ENCODE measurements around the gene NAALADL2.

DNA sequence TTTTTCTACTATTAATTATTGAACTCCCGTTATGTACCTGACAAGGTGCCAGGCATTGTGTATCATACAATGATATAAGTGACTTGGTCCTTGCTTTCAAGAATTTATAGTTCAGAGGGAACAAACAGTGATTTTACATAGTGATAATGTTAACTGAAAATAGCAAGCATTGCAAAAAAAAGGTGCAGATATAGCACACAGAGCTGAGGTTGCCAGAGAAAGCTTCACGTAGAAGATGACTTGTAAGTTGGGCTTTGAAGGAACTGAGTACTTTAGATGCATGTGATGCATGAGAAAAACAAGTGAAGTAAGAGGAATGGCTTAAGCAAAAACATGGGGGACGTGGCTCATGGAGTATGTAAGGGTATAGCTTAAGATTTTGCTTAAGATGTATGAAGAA lies 584.5 kb downstream of the NAALADL2 start:
- TF ChIP-seq POLR2A (IDR thresholded peaks at IDR 0.05; ENCODE audit: low read length) (no peak), GATA1 (IDR thresholded peaks at IDR 0.05; ENCODE audit: low read depth, low read length) (no peak)

Measured in erythroblast (primary cell).